ENCODE data around the gene NEBL. TPM values are rescaled to one million over a fixed set of nuclear protein-coding genes. Genes with fewer than 3 reads are reported as not detected.
A peak's percentile ranks its signal among the peaks of the same experiment; 100 is the strongest.

Gene NEBL
- total RNA-seq, 1 donor from 2014 or later, result 2.0 TPM

GRCh38 chr10:20863008-20863407 is 34.1 kb downstream of the NEBL start:
- H3K27me3 Mint-ChIP-seq (ENCODE audit: low read depth), result peaks cover 11% of the 10 kb centered on the region
- DNase-seq (ENCODE audit: low spot score), result no peak
- H3K4me3 Mint-ChIP-seq (ENCODE audit: unreplicated experiment), result no peak overlapping the region
- H3K9me3 Mint-ChIP-seq (ENCODE audit: low read depth), result no peaks in the 10 kb centered on the region
- H3K4me1 Mint-ChIP-seq (ENCODE audit: low read depth), result peaks cover 2% of the 10 kb centered on the region
- TF ChIP-seq CTCF (IDR thresholded peaks at IDR 0.05), result no peak
- H3K27ac Mint-ChIP-seq (ENCODE audit: unreplicated experiment), result no peak overlapping the region
- H3K36me3 Mint-ChIP-seq (ENCODE audit: low read depth), result no peaks in the 10 kb centered on the region

- peaks cover 4% of the 10 kb centered on the region for H3K27me3 Mint-ChIP-seq (ENCODE audit: low read depth)
- peaks cover 2% of the 10 kb centered on the region for H3K4me1 Mint-ChIP-seq (ENCODE audit: low read depth)
- no peak for DNase-seq (ENCODE audit: low spot score)
- peaks cover under 1% of the 10 kb centered on the region for H3K9me3 Mint-ChIP-seq (ENCODE audit: low read depth)
- TF ChIP-seq CTCF (IDR thresholded peaks at IDR 0.05), result peak; percentile 93
- H3K36me3 Mint-ChIP-seq (ENCODE audit: low read depth), result no peaks in the 10 kb centered on the region
- H3K4me3 Mint-ChIP-seq (ENCODE audit: unreplicated experiment), result no peak overlapping the region
- no peak overlapping the region for H3K27ac Mint-ChIP-seq (ENCODE audit: unreplicated experiment)
These were observed 38.6 kb downstream of the NEBL start for GRCh38 chr10:20858292-20859124.

GRCh38 chr10:20856484-20856883 is 40.6 kb downstream of the NEBL start:
- H3K36me3 Mint-ChIP-seq (ENCODE audit: low read depth), result no peaks in the 10 kb centered on the region
- H3K27me3 Mint-ChIP-seq (ENCODE audit: low read depth), result peaks cover 8% of the 10 kb centered on the region
- H3K4me1 Mint-ChIP-seq (ENCODE audit: low read depth), result peaks cover 2% of the 10 kb centered on the region
- no peak overlapping the region for H3K27ac Mint-ChIP-seq (ENCODE audit: unreplicated experiment)
- no peak overlapping the region for H3K4me3 Mint-ChIP-seq (ENCODE audit: unreplicated experiment)
- no peak for DNase-seq (ENCODE audit: low spot score)
- peaks cover 5% of the 10 kb centered on the region for H3K9me3 Mint-ChIP-seq (ENCODE audit: low read depth)
- no peak for TF ChIP-seq CTCF (IDR thresholded peaks at IDR 0.05)

- Mint-ChIP-seq H3K4me1 (ENCODE audit: low read depth) (peaks cover 2% of the 10 kb centered on the region), H3K36me3 (ENCODE audit: low read depth) (no peaks in the 10 kb centered on the region), H3K27me3 (ENCODE audit: low read depth) (peaks cover 8% of the 10 kb centered on the region), H3K9me3 (ENCODE audit: low read depth) (peaks cover 5% of the 10 kb centered on the region), H3K27ac (ENCODE audit: unreplicated experiment) (no peak overlapping the region), H3K4me3 (ENCODE audit: unreplicated experiment) (no peak overlapping the region)
- peak; percentile 88 for TF ChIP-seq CTCF (IDR thresholded peaks at IDR 0.05)
- no peak for DNase-seq (ENCODE audit: low spot score)
These were observed 41.6 kb downstream of the NEBL start for GRCh38 chr10:20855398-20856038.

GRCh38 chr10:20853276-20853675 is 43.8 kb downstream of the NEBL start:
- DNase-seq (ENCODE audit: low spot score), result no peak
- H3K4me3 Mint-ChIP-seq (ENCODE audit: unreplicated experiment), result no peak overlapping the region
- peaks cover 7% of the 10 kb centered on the region for H3K36me3 Mint-ChIP-seq (ENCODE audit: low read depth)
- no peak for TF ChIP-seq CTCF (IDR thresholded peaks at IDR 0.05)
- peaks cover 2% of the 10 kb centered on the region for H3K4me1 Mint-ChIP-seq (ENCODE audit: low read depth)
- H3K27me3 Mint-ChIP-seq (ENCODE audit: low read depth), result peaks cover 18% of the 10 kb centered on the region
- peaks cover 15% of the 10 kb centered on the region for H3K9me3 Mint-ChIP-seq (ENCODE audit: low read depth)
- H3K27ac Mint-ChIP-seq (ENCODE audit: unreplicated experiment), result no peak overlapping the region

Data from chondrocyte (in vitro differentiated cells).